ENCODE data around the gene ADGRG1.

The ADGRG1 gene

GRCh38 chr16:57592591-57593003 is 35.8 kb upstream of the ADGRG1 start:
- Histone ChIP-seq H3K4me2 (ENCODE audit: insufficient read depth, low read length, poor library complexity, severe bottlenecking) (no peak overlapping the region), H3K18ac (ENCODE audit: low read length) (peak overlapping the region; percentile 20), H3K9ac (ENCODE audit: low read depth, low read length, poor library complexity) (no peak overlapping the region), H2BK120ac (ENCODE audit: low read depth, low read length) (no peak overlapping the region), H3K4ac (ENCODE audit: low read length) (no peak overlapping the region), H2BK12ac (ENCODE audit: low read length) (no peak overlapping the region), H3K9me3 (replicated peaks in 1 of 2; ENCODE audit: control insufficient read depth in 2 of 2, insufficient read depth in 1 of 2, low read depth in 1 of 2, low read length in 2 of 2) (peaks cover 2 to 5% of the 10 kb centered on the region in 2 donors), H3K4me1 (ENCODE audit: control insufficient read depth in 2 of 2, insufficient read depth in 1 of 2, low read depth in 1 of 2, low read length in 2 of 2) (peaks cover 0 to 3% of the 10 kb centered on the region in 2 donors), H2AFZ (ENCODE audit: low read length) (no peak overlapping the region), H3K14ac (ENCODE audit: low read length) (no peak overlapping the region), H2AK5ac (ENCODE audit: low read depth, low read length) (no peak overlapping the region), H3K27me3 (ENCODE audit: control insufficient read depth in 3 of 3, insufficient read depth in 3 of 3, low read depth in 1 of 3, low read length in 3 of 3) (no peaks in the 10 kb centered on the region), H3K23ac (ENCODE audit: low read depth, low read length, poor library complexity) (no peak overlapping the region), H3K4me3 (ENCODE audit: low read length in 2 of 2) (no peak overlapping the region), H2BK5ac (ENCODE audit: low read length) (no peak overlapping the region), H3K79me1 (ENCODE audit: low read depth, low read length) (no peaks in the 10 kb centered on the region), H4K91ac (ENCODE audit: low read depth, low read length, poor library complexity) (no peak overlapping the region), H4K8ac (ENCODE audit: low read depth, low read length) (no peak overlapping the region), H2BK15ac (ENCODE audit: low read length) (peak overlapping the region; percentile 13), H3K36me3 (replicated peaks in 1 of 2; ENCODE audit: control insufficient read depth in 2 of 2, insufficient read depth in 2 of 2, low read length in 2 of 2) (no peaks in the 10 kb centered on the region), H3K27ac (replicated peaks; ENCODE audit: low read length) (no peak overlapping the region)
- no peak for DNase-seq (ENCODE audit: low spot score)
- WGBS, 2 donors (ENCODE audit: extremely low coverage in 2 of 2, insufficient read length in 2 of 2, insufficient replicate concordance in 1 of 2): no CpG with 5 or more reads among the region's 4 CpGs

GRCh38 chr16:57593021-57593420 is 35.4 kb upstream of the ADGRG1 start:
- no peak overlapping the region for H3K4ac ChIP-seq (ENCODE audit: low read length)
- H2AK5ac ChIP-seq (ENCODE audit: low read depth, low read length): no peak overlapping the region
- no peak overlapping the region for H4K8ac ChIP-seq (ENCODE audit: low read depth, low read length)
- no peak overlapping the region for H2BK12ac ChIP-seq (ENCODE audit: low read length)
- H3K27ac ChIP-seq (replicated peaks; ENCODE audit: low read length): no peak overlapping the region
- H2BK120ac ChIP-seq (ENCODE audit: low read depth, low read length): peak overlapping the region; percentile 42
- H3K14ac ChIP-seq (ENCODE audit: low read length): no peak overlapping the region
- H3K9me3 ChIP-seq (replicated peaks in 1 of 2; ENCODE audit: control insufficient read depth in 2 of 2, insufficient read depth in 1 of 2, low read depth in 1 of 2, low read length in 2 of 2): peaks cover 2 to 5% of the 10 kb centered on the region in 2 donors
- DNase-seq (ENCODE audit: low spot score): no peak
- no peak overlapping the region for H2AFZ ChIP-seq (ENCODE audit: low read length)
- H2BK15ac ChIP-seq (ENCODE audit: low read length): no peak overlapping the region
- no peak overlapping the region for H2BK5ac ChIP-seq (ENCODE audit: low read length)
- H3K36me3 ChIP-seq (replicated peaks in 1 of 2; ENCODE audit: control insufficient read depth in 2 of 2, insufficient read depth in 2 of 2, low read length in 2 of 2): no peaks in the 10 kb centered on the region
- WGBS, 2 donors (ENCODE audit: extremely low coverage in 2 of 2, insufficient read length in 2 of 2, insufficient replicate concordance in 1 of 2): no CpG with 5 or more reads among the region's 3 CpGs
- H3K18ac ChIP-seq (ENCODE audit: low read length): no peak overlapping the region
- H3K4me1 ChIP-seq (ENCODE audit: control insufficient read depth in 2 of 2, insufficient read depth in 1 of 2, low read depth in 1 of 2, low read length in 2 of 2): peaks cover 0 to 3% of the 10 kb centered on the region in 2 donors
- H3K79me1 ChIP-seq (ENCODE audit: low read depth, low read length): no peaks in the 10 kb centered on the region
- no peak overlapping the region for H4K91ac ChIP-seq (ENCODE audit: low read depth, low read length, poor library complexity)
- H3K4me3 ChIP-seq (ENCODE audit: low read length in 2 of 2): no peak overlapping the region
- no peak overlapping the region for H3K23ac ChIP-seq (ENCODE audit: low read depth, low read length, poor library complexity)
- no peak overlapping the region for H3K9ac ChIP-seq (ENCODE audit: low read depth, low read length, poor library complexity)
- H3K27me3 ChIP-seq (ENCODE audit: control insufficient read depth in 3 of 3, insufficient read depth in 3 of 3, low read depth in 1 of 3, low read length in 3 of 3): no peaks in the 10 kb centered on the region
- no peak overlapping the region for H3K4me2 ChIP-seq (ENCODE audit: insufficient read depth, low read length, poor library complexity, severe bottlenecking)

GRCh38 chr16:57593990-57594389 is 34.4 kb upstream of the ADGRG1 start:
- Histone ChIP-seq H2BK5ac (ENCODE audit: low read length) (no peak overlapping the region), H2BK12ac (ENCODE audit: low read length) (no peak overlapping the region), H3K4me3 (ENCODE audit: low read length in 2 of 2) (no peak overlapping the region), H3K36me3 (replicated peaks in 1 of 2; ENCODE audit: control insufficient read depth in 2 of 2, insufficient read depth in 2 of 2, low read length in 2 of 2) (no peaks in the 10 kb centered on the region), H3K18ac (ENCODE audit: low read length) (no peak overlapping the region), H3K4me1 (ENCODE audit: control insufficient read depth in 2 of 2, insufficient read depth in 1 of 2, low read depth in 1 of 2, low read length in 2 of 2) (peaks cover 0 to 3% of the 10 kb centered on the region in 2 donors), H4K8ac (ENCODE audit: low read depth, low read length) (no peak overlapping the region), H3K4me2 (ENCODE audit: insufficient read depth, low read length, poor library complexity, severe bottlenecking) (no peak overlapping the region), H3K9ac (ENCODE audit: low read depth, low read length, poor library complexity) (no peak overlapping the region), H4K91ac (ENCODE audit: low read depth, low read length, poor library complexity) (no peak overlapping the region), H3K4ac (ENCODE audit: low read length) (no peak overlapping the region), H3K27me3 (ENCODE audit: control insufficient read depth in 3 of 3, insufficient read depth in 3 of 3, low read depth in 1 of 3, low read length in 3 of 3) (no peaks in the 10 kb centered on the region), H2BK15ac (ENCODE audit: low read length) (no peak overlapping the region), H3K79me1 (ENCODE audit: low read depth, low read length) (no peaks in the 10 kb centered on the region), H3K9me3 (replicated peaks in 1 of 2; ENCODE audit: control insufficient read depth in 2 of 2, insufficient read depth in 1 of 2, low read depth in 1 of 2, low read length in 2 of 2) (peaks cover 2 to 4% of the 10 kb centered on the region in 2 donors), H3K14ac (ENCODE audit: low read length) (no peak overlapping the region), H2AFZ (ENCODE audit: low read length) (no peak overlapping the region), H2AK5ac (ENCODE audit: low read depth, low read length) (no peak overlapping the region), H3K23ac (ENCODE audit: low read depth, low read length, poor library complexity) (no peak overlapping the region), H3K27ac (replicated peaks; ENCODE audit: low read length) (no peak overlapping the region), H2BK120ac (ENCODE audit: low read depth, low read length) (no peak overlapping the region)
- WGBS, 2 donors (ENCODE audit: extremely low coverage in 2 of 2, insufficient read length in 2 of 2, insufficient replicate concordance in 1 of 2): no CpG with 5 or more reads among the region's 1 CpG
- no peak for DNase-seq (ENCODE audit: low spot score)

- H3K9ac ChIP-seq (ENCODE audit: low read depth, low read length, poor library complexity): no peak overlapping the region
- H2BK5ac ChIP-seq (ENCODE audit: low read length): no peak overlapping the region
- peak overlapping the region; percentile 60 for H2BK12ac ChIP-seq (ENCODE audit: low read length)
- H3K36me3 ChIP-seq (replicated peaks in 1 of 2; ENCODE audit: control insufficient read depth in 2 of 2, insufficient read depth in 2 of 2, low read length in 2 of 2): no peaks in the 10 kb centered on the region
- H3K27me3 ChIP-seq (ENCODE audit: control insufficient read depth in 3 of 3, insufficient read depth in 3 of 3, low read depth in 1 of 3, low read length in 3 of 3): no peaks in the 10 kb centered on the region
- H2BK15ac ChIP-seq (ENCODE audit: low read length): no peak overlapping the region
- no peak overlapping the region for H4K8ac ChIP-seq (ENCODE audit: low read depth, low read length)
- no peaks in the 10 kb centered on the region for H3K9me3 ChIP-seq (replicated peaks in 1 of 2; ENCODE audit: control insufficient read depth in 2 of 2, insufficient read depth in 1 of 2, low read depth in 1 of 2, low read length in 2 of 2)
- H2AFZ ChIP-seq (ENCODE audit: low read length): no peak overlapping the region
- no peak overlapping the region for H3K23ac ChIP-seq (ENCODE audit: low read depth, low read length, poor library complexity)
- H3K79me1 ChIP-seq (ENCODE audit: low read depth, low read length): no peaks in the 10 kb centered on the region
- H3K4me2 ChIP-seq (ENCODE audit: insufficient read depth, low read length, poor library complexity, severe bottlenecking): no peak overlapping the region
- no peak overlapping the region for H2BK120ac ChIP-seq (ENCODE audit: low read depth, low read length)
- WGBS, 2 donors (ENCODE audit: extremely low coverage in 2 of 2, insufficient read length in 2 of 2, insufficient replicate concordance in 1 of 2): no CpG with 5 or more reads among the region's 4 CpGs
- H4K91ac ChIP-seq (ENCODE audit: low read depth, low read length, poor library complexity): no peak overlapping the region
- H3K4me3 ChIP-seq (ENCODE audit: low read length in 2 of 2): no peak overlapping the region
- no peak overlapping the region for H3K14ac ChIP-seq (ENCODE audit: low read length)
- H3K18ac ChIP-seq (ENCODE audit: low read length): no peak overlapping the region
- no peak overlapping the region for H2AK5ac ChIP-seq (ENCODE audit: low read depth, low read length)
- no peak for DNase-seq (ENCODE audit: low spot score)
- H3K4me1 ChIP-seq (ENCODE audit: control insufficient read depth in 2 of 2, insufficient read depth in 1 of 2, low read depth in 1 of 2, low read length in 2 of 2): peaks cover 0 to 3% of the 10 kb centered on the region in 2 donors
- H3K4ac ChIP-seq (ENCODE audit: low read length): no peak overlapping the region
- no peak overlapping the region for H3K27ac ChIP-seq (replicated peaks; ENCODE audit: low read length)
Observed at GRCh38 chr16:57594531-57595031, 33.8 kb upstream of the ADGRG1 start.

All from neuronal stem cell (in vitro differentiated cells).